ENCODE results near the gene SPTB.
A peak's percentile ranks its signal among the peaks of the same experiment; 100 is the strongest.

Gene SPTB

GRCh38 chr14:64849940-64850339 is 29.8 kb downstream of the SPTB start:
- Histone ChIP-seq H3K27me3 (ENCODE audit: control insufficient read depth, insufficient read depth, low read length) (peaks cover 15% of the 10 kb centered on the region; the same call in 1 of the 2 replicates), H3K4me1 (ENCODE audit: control insufficient read depth, insufficient read depth, low read length) (peaks cover 9% of the 10 kb centered on the region; the same call in 1 of the 2 replicates), H3K27ac (ENCODE audit: low read depth, low read length) (no peak overlapping the region), H3K36me3 (ENCODE audit: control insufficient read depth, insufficient read depth, low read length) (no peaks in the 10 kb centered on the region), H3K9ac (ENCODE audit: low read length) (no peak overlapping the region), H3K4me3 (ENCODE audit: low read depth, low read length) (no peak overlapping the region), H3K9me3 (ENCODE audit: control insufficient read depth, insufficient read depth, low read depth, low read length) (no peaks in the 10 kb centered on the region)

DNA sequence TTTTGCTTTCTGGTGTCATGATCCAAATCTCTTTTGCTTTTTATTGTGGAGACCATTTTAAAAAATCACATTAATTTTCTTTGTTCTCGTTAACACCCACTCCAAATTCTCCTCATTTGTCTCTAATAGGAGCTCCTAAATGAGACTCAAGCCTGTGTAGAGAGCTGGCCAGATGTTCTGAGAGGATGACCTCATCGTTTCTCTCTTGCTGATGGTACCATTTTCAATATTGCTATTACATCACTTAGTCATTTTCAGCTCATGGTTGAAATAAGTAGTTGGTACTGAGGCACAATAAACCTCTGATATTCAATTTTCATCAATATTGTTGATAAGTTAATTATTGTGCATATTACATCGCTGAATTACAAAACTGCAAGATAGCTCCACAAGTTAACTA is 31.5 kb downstream of the SPTB start:
- no peak overlapping the region for H3K9ac ChIP-seq (ENCODE audit: low read length)
- peaks cover 15% of the 10 kb centered on the region for H3K27me3 ChIP-seq (ENCODE audit: control insufficient read depth, insufficient read depth, low read length)

DNA sequence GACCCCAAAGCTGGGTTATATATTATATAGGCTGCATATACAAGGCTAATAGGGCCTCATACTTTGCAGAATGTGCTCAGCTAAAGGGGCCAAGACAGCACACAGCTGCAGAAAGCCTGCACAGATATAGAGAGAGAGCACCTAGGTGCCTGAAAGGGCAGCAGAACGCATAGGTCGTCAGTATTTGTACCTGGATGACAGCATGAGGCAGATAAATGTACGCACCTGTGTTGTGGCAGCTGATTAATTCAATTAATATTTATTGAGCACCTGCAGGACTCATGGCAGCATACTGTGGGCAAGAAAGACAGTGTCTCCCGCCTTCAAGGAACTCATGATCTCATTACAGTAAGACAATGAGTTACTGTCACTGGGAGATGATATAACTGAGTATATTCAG is 33.4 kb downstream of the SPTB start:
- peaks cover 15% of the 10 kb centered on the region for H3K27me3 ChIP-seq (ENCODE audit: control insufficient read depth, insufficient read depth, low read length)
- no peaks in the 10 kb centered on the region for H3K36me3 ChIP-seq (ENCODE audit: control insufficient read depth, insufficient read depth, low read length)
- H3K4me1 ChIP-seq (ENCODE audit: control insufficient read depth, insufficient read depth, low read length): peaks cover 20% of the 10 kb centered on the region
- no peak overlapping the region for H3K9ac ChIP-seq (ENCODE audit: low read length)
- no peaks in the 10 kb centered on the region for H3K9me3 ChIP-seq (ENCODE audit: control insufficient read depth, insufficient read depth, low read depth, low read length)
- no peak overlapping the region for H3K27ac ChIP-seq (ENCODE audit: low read depth, low read length)
- H3K4me3 ChIP-seq (ENCODE audit: low read depth, low read length): no peak overlapping the region

More for the DNA sequence above, 31.5 kb downstream of the SPTB start:
- H3K4me3 ChIP-seq (ENCODE audit: low read depth, low read length): no peak overlapping the region
- no peak overlapping the region for H3K27ac ChIP-seq (ENCODE audit: low read depth, low read length)
- no peaks in the 10 kb centered on the region for H3K9me3 ChIP-seq (ENCODE audit: control insufficient read depth, insufficient read depth, low read depth, low read length)
- H3K4me1 ChIP-seq (ENCODE audit: control insufficient read depth, insufficient read depth, low read length): peaks cover 12% of the 10 kb centered on the region; the same call in 1 of the 2 replicates
- H3K36me3 ChIP-seq (ENCODE audit: control insufficient read depth, insufficient read depth, low read length): no peaks in the 10 kb centered on the region

GRCh38 chr14:64845878-64846277 is 33.8 kb downstream of the SPTB start:
- Histone ChIP-seq H3K36me3 (ENCODE audit: control insufficient read depth, insufficient read depth, low read length) (no peaks in the 10 kb centered on the region), H3K9ac (ENCODE audit: low read length) (no peak overlapping the region), H3K4me1 (ENCODE audit: control insufficient read depth, insufficient read depth, low read length) (peaks cover 24% of the 10 kb centered on the region), H3K4me3 (ENCODE audit: low read depth, low read length) (no peak overlapping the region), H3K9me3 (ENCODE audit: control insufficient read depth, insufficient read depth, low read depth, low read length) (no peaks in the 10 kb centered on the region), H3K27me3 (ENCODE audit: control insufficient read depth, insufficient read depth, low read length) (peaks cover 15% of the 10 kb centered on the region), H3K27ac (ENCODE audit: low read depth, low read length) (no peak overlapping the region)

GRCh38 chr14:64844969-64845536 is 34.7 kb downstream of the SPTB start:
- peaks cover 28% of the 10 kb centered on the region for H3K4me1 ChIP-seq (ENCODE audit: control insufficient read depth, insufficient read depth, low read length)
- H3K27me3 ChIP-seq (ENCODE audit: control insufficient read depth, insufficient read depth, low read length): peaks cover 15% of the 10 kb centered on the region
- no peak overlapping the region for H3K4me3 ChIP-seq (ENCODE audit: low read depth, low read length)
- no peaks in the 10 kb centered on the region for H3K36me3 ChIP-seq (ENCODE audit: control insufficient read depth, insufficient read depth, low read length)
- no peak overlapping the region for H3K9ac ChIP-seq (ENCODE audit: low read length)
- H3K27ac ChIP-seq (ENCODE audit: low read depth, low read length): no peak overlapping the region
- no peaks in the 10 kb centered on the region for H3K9me3 ChIP-seq (ENCODE audit: control insufficient read depth, insufficient read depth, low read depth, low read length)

GRCh38 chr14:64844272-64844671 is 35.4 kb downstream of the SPTB start:
- H3K4me3 ChIP-seq (ENCODE audit: low read depth, low read length): no peak overlapping the region
- H3K36me3 ChIP-seq (ENCODE audit: control insufficient read depth, insufficient read depth, low read length): no peaks in the 10 kb centered on the region
- H3K9me3 ChIP-seq (ENCODE audit: control insufficient read depth, insufficient read depth, low read depth, low read length): no peaks in the 10 kb centered on the region
- peaks cover 10% of the 10 kb centered on the region for H3K27me3 ChIP-seq (ENCODE audit: control insufficient read depth, insufficient read depth, low read length)
- peaks cover 28% of the 10 kb centered on the region for H3K4me1 ChIP-seq (ENCODE audit: control insufficient read depth, insufficient read depth, low read length)
- no peak overlapping the region for H3K9ac ChIP-seq (ENCODE audit: low read length)
- no peak overlapping the region for H3K27ac ChIP-seq (ENCODE audit: low read depth, low read length)

DNA sequence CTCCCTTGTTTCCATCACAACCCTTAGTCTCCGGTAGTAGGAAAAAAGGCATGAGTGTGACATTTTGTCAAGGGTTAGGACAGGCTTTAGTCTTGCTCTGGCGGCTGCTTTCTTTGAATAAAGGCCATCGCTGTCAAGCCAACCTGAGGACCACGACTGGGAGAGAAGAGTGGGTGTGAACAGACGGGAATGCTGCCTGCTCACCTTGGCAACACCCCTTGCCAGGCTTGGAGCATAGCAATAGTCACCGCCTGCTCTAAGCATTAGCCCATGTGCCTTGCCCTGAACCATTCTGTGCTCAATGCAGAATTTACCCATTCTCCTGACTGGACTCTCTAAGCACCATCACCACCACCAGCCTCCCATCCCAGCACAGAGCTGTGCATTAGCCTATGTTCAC is 36.2 kb downstream of the SPTB start:
- Histone ChIP-seq H3K27me3 (ENCODE audit: control insufficient read depth, insufficient read depth, low read length) (peaks cover 10% of the 10 kb centered on the region), H3K36me3 (ENCODE audit: control insufficient read depth, insufficient read depth, low read length) (no peaks in the 10 kb centered on the region), H3K27ac (ENCODE audit: low read depth, low read length) (no peak overlapping the region), H3K9ac (ENCODE audit: low read length) (no peak overlapping the region), H3K4me1 (ENCODE audit: control insufficient read depth, insufficient read depth, low read length) (peaks cover 28% of the 10 kb centered on the region), H3K4me3 (ENCODE audit: low read depth, low read length) (no peak overlapping the region), H3K9me3 (ENCODE audit: control insufficient read depth, insufficient read depth, low read depth, low read length) (no peaks in the 10 kb centered on the region)

GRCh38 chr14:64841772-64842750 is 37.6 kb downstream of the SPTB start:
- peaks cover 6% of the 10 kb centered on the region for H3K27me3 ChIP-seq (ENCODE audit: control insufficient read depth, insufficient read depth, low read length)
- H3K36me3 ChIP-seq (ENCODE audit: control insufficient read depth, insufficient read depth, low read length): no peaks in the 10 kb centered on the region
- no peaks in the 10 kb centered on the region for H3K9me3 ChIP-seq (ENCODE audit: control insufficient read depth, insufficient read depth, low read depth, low read length)
- peaks cover 28% of the 10 kb centered on the region for H3K4me1 ChIP-seq (ENCODE audit: control insufficient read depth, insufficient read depth, low read length)
- no peak overlapping the region for H3K27ac ChIP-seq (ENCODE audit: low read depth, low read length)
- H3K9ac ChIP-seq (ENCODE audit: low read length): no peak overlapping the region
- no peak overlapping the region for H3K4me3 ChIP-seq (ENCODE audit: low read depth, low read length)

DNA sequence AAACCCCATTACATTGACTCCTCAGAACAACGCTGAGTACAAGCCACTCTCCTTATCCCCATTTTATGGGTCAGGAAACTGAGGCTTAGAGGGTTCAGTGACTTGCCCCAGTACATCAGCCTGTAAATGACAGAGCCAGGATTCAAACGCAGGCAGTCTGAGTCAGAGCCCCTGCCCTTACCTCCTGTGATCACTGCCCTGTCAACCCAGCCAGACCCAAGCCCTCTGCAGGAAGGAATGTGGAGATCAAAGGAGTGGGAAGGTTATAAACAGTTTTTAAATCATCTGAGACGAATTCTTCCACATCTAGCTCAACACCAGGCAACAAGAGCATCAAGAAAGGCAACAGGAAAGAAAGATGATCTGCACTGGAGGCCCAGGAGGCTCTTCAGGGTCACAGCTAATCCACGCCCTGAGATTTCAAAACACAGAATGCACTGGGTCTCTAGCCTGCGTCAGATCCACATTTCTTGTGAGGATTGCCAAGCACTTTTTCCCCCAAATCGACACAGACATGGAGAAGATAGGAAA is 38.5 kb downstream of the SPTB start:
- H3K9ac ChIP-seq (ENCODE audit: low read length): peak overlapping the region; percentile 10
- no peaks in the 10 kb centered on the region for H3K36me3 ChIP-seq (ENCODE audit: control insufficient read depth, insufficient read depth, low read length)
- H3K4me3 ChIP-seq (ENCODE audit: low read depth, low read length): no peak overlapping the region
- peaks cover 26% of the 10 kb centered on the region for H3K4me1 ChIP-seq (ENCODE audit: control insufficient read depth, insufficient read depth, low read length)
- no peak overlapping the region for H3K27ac ChIP-seq (ENCODE audit: low read depth, low read length)
- no peaks in the 10 kb centered on the region for H3K9me3 ChIP-seq (ENCODE audit: control insufficient read depth, insufficient read depth, low read depth, low read length)
- no peaks in the 10 kb centered on the region; the same call in none of the 2 replicates for H3K27me3 ChIP-seq (ENCODE audit: control insufficient read depth, insufficient read depth, low read length)

- Histone ChIP-seq H3K27ac (ENCODE audit: low read depth, low read length) (no peak overlapping the region), H3K9me3 (ENCODE audit: control insufficient read depth, insufficient read depth, low read depth, low read length) (no peaks in the 10 kb centered on the region), H3K36me3 (ENCODE audit: control insufficient read depth, insufficient read depth, low read length) (no peaks in the 10 kb centered on the region), H3K9ac (ENCODE audit: low read length) (no peak overlapping the region), H3K4me3 (ENCODE audit: low read depth, low read length) (no peak overlapping the region), H3K27me3 (ENCODE audit: control insufficient read depth, insufficient read depth, low read length) (no peaks in the 10 kb centered on the region; the same call in 1 of the 2 replicates), H3K4me1 (ENCODE audit: control insufficient read depth, insufficient read depth, low read length) (peaks cover 16% of the 10 kb centered on the region)
These were observed 41.1 kb downstream of the SPTB start for GRCh38 chr14:64838656-64839055.

DNA sequence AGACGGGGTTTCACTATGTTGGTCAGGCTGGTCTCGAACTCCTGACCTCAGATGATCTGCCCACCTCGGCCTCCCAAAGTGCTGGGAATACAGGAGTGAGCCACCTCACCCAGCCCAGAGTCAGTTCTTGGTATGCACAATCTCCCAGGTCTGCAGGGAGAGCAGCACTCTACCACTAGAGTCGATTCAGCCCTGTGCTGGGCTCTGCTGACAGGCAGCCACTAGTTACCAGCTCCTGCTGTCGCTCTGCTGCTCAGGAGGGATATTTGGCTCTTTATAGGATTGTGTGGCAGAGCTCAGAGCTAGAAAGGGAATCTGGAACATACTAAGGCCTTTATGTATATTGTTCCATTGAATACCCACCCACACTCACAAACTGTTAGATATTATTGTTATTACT is 44.3 kb downstream of the SPTB start:
- Histone ChIP-seq H3K4me1 (ENCODE audit: control insufficient read depth, insufficient read depth, low read length) (peaks cover 5% of the 10 kb centered on the region), H3K27ac (ENCODE audit: low read depth, low read length) (no peak overlapping the region), H3K9me3 (ENCODE audit: control insufficient read depth, insufficient read depth, low read depth, low read length) (no peaks in the 10 kb centered on the region), H3K27me3 (ENCODE audit: control insufficient read depth, insufficient read depth, low read length) (no peaks in the 10 kb centered on the region), H3K36me3 (ENCODE audit: control insufficient read depth, insufficient read depth, low read length) (no peaks in the 10 kb centered on the region), H3K9ac (ENCODE audit: low read length) (no peak overlapping the region), H3K4me3 (ENCODE audit: low read depth, low read length) (no peak overlapping the region)

Data from HUES6 (cell line).